ENCODE data around the gene LHFPL4. TPM values are rescaled to one million over a fixed set of nuclear protein-coding genes. Genes with fewer than 3 reads are reported as not detected.
A peak's percentile ranks its signal among the peaks of the same experiment; 100 is the strongest.

Gene LHFPL4
- total and polyA plus RNA-seq, 9 of the 15 experiments (the other 6 are each of a cell fraction or from before 2014, with no cell fraction given): not detected

DNA sequence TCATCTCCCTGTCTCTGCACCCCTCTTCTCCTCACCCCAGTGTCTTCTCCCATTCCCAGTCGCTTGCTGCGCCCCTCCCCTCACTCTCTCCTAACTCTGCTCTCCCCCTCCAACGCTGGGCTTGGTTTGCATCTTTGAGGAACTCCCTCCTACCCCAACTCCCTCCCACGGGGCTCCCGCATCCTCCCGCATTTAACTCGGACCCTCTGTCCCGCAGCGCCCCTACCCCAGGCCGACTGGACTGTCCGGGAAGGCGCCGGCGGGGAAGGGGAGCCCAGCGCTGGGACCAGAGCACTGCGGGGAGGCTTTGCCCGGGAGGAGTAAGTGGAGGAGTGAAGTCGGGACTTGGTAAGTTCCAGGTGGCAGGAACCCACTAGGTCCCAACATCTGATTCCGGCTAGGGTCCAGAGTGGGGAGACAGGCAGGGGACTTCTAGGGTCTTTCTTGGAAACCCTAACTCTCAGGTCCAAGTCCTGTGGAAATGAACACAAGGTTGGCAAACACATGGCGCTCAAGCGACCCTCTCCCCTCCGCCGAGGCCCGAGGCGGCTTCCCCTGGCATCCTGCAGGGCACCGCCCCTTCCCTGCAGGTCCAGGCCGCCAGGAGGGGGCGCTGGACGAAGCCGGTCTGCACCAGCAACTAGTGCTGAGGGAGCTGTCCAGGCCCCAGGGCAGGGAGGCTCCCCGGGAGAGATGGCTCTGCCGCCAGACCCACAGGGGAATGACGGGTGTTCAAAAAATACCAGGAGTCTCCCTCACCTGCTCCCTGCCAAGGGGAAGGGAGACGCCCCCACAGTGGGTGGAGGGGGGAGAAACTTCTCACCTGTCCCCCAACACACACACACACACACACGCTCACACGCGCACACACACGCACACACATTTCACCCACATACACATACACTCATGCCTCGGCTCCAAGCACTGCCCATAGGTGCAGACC lies 53.2 kb downstream of the LHFPL4 start (continued):
- TF ChIP-seq, protein P1, sequence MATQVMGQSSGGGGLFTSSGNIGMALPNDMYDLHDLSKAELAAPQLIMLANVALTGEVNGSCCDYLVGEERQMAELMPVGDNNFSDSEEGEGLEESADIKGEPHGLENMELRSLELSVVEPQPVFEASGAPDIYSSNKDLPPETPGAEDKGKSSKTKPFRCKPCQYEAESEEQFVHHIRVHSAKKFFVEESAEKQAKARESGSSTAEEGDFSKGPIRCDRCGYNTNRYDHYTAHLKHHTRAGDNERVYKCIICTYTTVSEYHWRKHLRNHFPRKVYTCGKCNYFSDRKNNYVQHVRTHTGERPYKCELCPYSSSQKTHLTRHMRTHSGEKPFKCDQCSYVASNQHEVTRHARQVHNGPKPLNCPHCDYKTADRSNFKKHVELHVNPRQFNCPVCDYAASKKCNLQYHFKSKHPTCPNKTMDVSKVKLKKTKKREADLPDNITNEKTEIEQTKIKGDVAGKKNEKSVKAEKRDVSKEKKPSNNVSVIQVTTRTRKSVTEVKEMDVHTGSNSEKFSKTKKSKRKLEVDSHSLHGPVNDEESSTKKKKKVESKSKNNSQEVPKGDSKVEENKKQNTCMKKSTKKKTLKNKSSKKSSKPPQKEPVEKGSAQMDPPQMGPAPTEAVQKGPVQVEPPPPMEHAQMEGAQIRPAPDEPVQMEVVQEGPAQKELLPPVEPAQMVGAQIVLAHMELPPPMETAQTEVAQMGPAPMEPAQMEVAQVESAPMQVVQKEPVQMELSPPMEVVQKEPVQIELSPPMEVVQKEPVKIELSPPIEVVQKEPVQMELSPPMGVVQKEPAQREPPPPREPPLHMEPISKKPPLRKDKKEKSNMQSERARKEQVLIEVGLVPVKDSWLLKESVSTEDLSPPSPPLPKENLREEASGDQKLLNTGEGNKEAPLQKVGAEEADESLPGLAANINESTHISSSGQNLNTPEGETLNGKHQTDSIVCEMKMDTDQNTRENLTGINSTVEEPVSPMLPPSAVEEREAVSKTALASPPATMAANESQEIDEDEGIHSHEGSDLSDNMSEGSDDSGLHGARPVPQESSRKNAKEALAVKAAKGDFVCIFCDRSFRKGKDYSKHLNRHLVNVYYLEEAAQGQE (IDR thresholded peaks at IDR 0.05; ENCODE audit: borderline replicate concordance): peak; percentile 93
- TF ChIP-seq, protein P1 (CRISPR knock-in tag; IDR thresholded peaks at IDR 0.05; ENCODE audit: low read depth): peak; percentile 61; the same call in 1 of the 2 replicates
- TF ChIP-seq YY1 (IDR thresholded peaks at IDR 0.05; ENCODE audit: borderline replicate concordance in 1 of 3, control insufficient read depth in 1 of 3, extremely low read depth in 1 of 3, insufficient read depth in 3 of 3, insufficient read length in 1 of 3, insufficient replicate concordance in 2 of 3, low read depth in 1 of 3, low read length in 2 of 3) (peak in 1 of 3 experiments; percentile 37), RCOR1 (IDR thresholded peaks at IDR 0.05; ENCODE audit: borderline replicate concordance in 1 of 2, low read depth in 2 of 2, low read length in 2 of 2) (peak in 1 of 2 experiments; percentile 57; a peak in 1 of 4 replicates), ZNF408 (CRISPR knock-in tag; IDR thresholded peaks at IDR 0.05; ENCODE audit: low read depth) (no peak), MAZ (CRISPR knock-in tag; conservative IDR thresholded peaks at IDR 0.05 in 1 of 2, IDR thresholded peaks at IDR 0.05 in 1 of 2) (peak in 1 of 2 experiments; percentile 55; a peak in 1 of 4 replicates), EHMT2 (IDR thresholded peaks at IDR 0.05) (0 out of 2 replicates have a peak, but pooled peaks have one; percentile 23)
- TF ChIP-seq, protein P2, sequence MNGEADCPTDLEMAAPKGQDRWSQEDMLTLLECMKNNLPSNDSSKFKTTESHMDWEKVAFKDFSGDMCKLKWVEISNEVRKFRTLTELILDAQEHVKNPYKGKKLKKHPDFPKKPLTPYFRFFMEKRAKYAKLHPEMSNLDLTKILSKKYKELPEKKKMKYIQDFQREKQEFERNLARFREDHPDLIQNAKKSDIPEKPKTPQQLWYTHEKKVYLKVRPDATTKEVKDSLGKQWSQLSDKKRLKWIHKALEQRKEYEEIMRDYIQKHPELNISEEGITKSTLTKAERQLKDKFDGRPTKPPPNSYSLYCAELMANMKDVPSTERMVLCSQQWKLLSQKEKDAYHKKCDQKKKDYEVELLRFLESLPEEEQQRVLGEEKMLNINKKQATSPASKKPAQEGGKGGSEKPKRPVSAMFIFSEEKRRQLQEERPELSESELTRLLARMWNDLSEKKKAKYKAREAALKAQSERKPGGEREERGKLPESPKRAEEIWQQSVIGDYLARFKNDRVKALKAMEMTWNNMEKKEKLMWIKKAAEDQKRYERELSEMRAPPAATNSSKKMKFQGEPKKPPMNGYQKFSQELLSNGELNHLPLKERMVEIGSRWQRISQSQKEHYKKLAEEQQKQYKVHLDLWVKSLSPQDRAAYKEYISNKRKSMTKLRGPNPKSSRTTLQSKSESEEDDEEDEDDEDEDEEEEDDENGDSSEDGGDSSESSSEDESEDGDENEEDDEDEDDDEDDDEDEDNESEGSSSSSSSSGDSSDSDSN (IDR thresholded peaks at IDR 0.05; ENCODE audit: borderline replicate concordance in 1 of 2, low read depth in 2 of 2, low read length in 2 of 2): 0 out of 4 replicates have a peak, but pooled peaks of 1 of the 2 experiments have one; percentile 48

Data from K562 (cell line).